ENCODE measurements around the gene DNAL1. TPM values are rescaled to one million over a fixed set of nuclear protein-coding genes. Genes with fewer than 3 reads are reported as not detected.

The DNAL1 gene
- total and polyA plus RNA-seq, 2 of the 13 experiments (the other 11 are each of a cell fraction or from before 2014, with no cell fraction given): 1.4 to 13.3 TPM

DNA sequence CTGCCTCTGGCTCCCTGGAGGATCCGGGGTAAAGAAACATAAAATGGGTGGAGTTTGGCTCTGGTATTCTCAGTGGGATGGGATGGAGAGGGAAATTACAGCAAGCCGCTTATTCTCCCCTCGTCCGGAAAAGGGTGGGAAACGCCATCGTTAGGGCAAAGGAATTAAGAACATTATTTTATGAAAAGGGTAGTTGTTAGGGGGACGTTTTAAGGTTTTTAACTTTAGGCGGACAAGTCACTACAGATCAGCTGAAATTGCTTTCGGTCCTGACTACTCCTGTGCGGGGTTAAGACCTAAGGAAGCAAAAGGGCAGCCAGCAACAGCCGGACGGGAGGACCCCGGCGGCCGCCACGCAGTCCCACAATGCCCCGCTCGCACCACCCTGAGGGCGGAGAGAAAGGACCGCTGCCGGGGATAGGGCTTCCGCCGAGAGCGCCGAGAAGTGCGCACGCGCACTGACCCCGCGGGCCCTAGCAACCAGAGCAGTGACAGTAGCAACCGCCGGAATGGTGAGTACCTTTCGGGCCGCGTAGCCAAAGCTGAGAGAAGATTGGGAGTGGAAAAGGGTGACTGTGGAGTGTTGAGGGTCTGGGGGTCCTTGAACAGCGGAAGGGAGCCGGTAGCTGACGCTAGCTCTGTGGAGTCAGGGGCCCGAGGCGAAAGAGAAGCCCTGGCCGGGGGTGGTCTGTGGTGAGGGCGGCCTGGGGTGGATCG is at the start of gene DNAL1 (continued):
- no peak for TF ChIP-seq ESRRA (CRISPR knock-in tag; IDR thresholded peaks at IDR 0.05; ENCODE audit: low read depth)
- no peak for TF ChIP-seq HNF4A (CRISPR knock-in tag; IDR thresholded peaks at IDR 0.05)
- peak; percentile 78 for TF ChIP-seq MEF2D (CRISPR knock-in tag; IDR thresholded peaks at IDR 0.05)
- no peak for TF ChIP-seq SP140L (CRISPR knock-in tag; IDR thresholded peaks at IDR 0.05; ENCODE audit: borderline replicate concordance)
- 0 out of 2 replicates have a peak, but pooled peaks have one; percentile 16 for TF ChIP-seq ATF1 (CRISPR knock-in tag; IDR thresholded peaks at IDR 0.05)
- no peak for TF ChIP-seq SP2 (CRISPR knock-in tag; IDR thresholded peaks at IDR 0.05)
- TF ChIP-seq TAF1 (CRISPR knock-in tag; IDR thresholded peaks at IDR 0.05): peak; percentile 75
- TF ChIP-seq, protein P1, sequence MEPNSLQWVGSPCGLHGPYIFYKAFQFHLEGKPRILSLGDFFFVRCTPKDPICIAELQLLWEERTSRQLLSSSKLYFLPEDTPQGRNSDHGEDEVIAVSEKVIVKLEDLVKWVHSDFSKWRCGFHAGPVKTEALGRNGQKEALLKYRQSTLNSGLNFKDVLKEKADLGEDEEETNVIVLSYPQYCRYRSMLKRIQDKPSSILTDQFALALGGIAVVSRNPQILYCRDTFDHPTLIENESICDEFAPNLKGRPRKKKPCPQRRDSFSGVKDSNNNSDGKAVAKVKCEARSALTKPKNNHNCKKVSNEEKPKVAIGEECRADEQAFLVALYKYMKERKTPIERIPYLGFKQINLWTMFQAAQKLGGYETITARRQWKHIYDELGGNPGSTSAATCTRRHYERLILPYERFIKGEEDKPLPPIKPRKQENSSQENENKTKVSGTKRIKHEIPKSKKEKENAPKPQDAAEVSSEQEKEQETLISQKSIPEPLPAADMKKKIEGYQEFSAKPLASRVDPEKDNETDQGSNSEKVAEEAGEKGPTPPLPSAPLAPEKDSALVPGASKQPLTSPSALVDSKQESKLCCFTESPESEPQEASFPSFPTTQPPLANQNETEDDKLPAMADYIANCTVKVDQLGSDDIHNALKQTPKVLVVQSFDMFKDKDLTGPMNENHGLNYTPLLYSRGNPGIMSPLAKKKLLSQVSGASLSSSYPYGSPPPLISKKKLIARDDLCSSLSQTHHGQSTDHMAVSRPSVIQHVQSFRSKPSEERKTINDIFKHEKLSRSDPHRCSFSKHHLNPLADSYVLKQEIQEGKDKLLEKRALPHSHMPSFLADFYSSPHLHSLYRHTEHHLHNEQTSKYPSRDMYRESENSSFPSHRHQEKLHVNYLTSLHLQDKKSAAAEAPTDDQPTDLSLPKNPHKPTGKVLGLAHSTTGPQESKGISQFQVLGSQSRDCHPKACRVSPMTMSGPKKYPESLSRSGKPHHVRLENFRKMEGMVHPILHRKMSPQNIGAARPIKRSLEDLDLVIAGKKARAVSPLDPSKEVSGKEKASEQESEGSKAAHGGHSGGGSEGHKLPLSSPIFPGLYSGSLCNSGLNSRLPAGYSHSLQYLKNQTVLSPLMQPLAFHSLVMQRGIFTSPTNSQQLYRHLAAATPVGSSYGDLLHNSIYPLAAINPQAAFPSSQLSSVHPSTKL (CRISPR knock-in tag; IDR thresholded peaks at IDR 0.05): peak; percentile 22; the same call in 1 of the 2 replicates
- TF ChIP-seq, protein P2, sequence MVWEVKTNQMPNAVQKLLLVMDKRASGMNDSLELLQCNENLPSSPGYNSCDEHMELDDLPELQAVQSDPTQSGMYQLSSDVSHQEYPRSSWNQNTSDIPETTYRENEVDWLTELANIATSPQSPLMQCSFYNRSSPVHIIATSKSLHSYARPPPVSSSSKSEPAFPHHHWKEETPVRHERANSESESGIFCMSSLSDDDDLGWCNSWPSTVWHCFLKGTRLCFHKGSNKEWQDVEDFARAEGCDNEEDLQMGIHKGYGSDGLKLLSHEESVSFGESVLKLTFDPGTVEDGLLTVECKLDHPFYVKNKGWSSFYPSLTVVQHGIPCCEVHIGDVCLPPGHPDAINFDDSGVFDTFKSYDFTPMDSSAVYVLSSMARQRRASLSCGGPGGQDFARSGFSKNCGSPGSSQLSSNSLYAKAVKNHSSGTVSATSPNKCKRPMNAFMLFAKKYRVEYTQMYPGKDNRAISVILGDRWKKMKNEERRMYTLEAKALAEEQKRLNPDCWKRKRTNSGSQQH (CRISPR knock-in tag; IDR thresholded peaks at IDR 0.05; ENCODE audit: low read depth): 0 out of 2 replicates have a peak, but pooled peaks have one; percentile 61
- TF ChIP-seq, protein P3, sequence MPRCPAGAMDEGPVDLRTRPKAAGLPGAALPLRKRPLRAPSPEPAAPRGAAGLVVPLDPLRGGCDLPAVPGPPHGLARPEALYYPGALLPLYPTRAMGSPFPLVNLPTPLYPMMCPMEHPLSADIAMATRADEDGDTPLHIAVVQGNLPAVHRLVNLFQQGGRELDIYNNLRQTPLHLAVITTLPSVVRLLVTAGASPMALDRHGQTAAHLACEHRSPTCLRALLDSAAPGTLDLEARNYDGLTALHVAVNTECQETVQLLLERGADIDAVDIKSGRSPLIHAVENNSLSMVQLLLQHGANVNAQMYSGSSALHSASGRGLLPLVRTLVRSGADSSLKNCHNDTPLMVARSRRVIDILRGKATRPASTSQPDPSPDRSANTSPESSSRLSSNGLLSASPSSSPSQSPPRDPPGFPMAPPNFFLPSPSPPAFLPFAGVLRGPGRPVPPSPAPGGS (CRISPR knock-in tag; IDR thresholded peaks at IDR 0.05): 0 out of 2 replicates have a peak, but pooled peaks have one; percentile 57
- TF ChIP-seq, protein P4, sequence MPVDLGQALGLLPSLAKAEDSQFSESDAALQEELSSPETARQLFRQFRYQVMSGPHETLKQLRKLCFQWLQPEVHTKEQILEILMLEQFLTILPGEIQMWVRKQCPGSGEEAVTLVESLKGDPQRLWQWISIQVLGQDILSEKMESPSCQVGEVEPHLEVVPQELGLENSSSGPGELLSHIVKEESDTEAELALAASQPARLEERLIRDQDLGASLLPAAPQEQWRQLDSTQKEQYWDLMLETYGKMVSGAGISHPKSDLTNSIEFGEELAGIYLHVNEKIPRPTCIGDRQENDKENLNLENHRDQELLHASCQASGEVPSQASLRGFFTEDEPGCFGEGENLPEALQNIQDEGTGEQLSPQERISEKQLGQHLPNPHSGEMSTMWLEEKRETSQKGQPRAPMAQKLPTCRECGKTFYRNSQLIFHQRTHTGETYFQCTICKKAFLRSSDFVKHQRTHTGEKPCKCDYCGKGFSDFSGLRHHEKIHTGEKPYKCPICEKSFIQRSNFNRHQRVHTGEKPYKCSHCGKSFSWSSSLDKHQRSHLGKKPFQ (CRISPR knock-in tag; IDR thresholded peaks at IDR 0.05; ENCODE audit: insufficient replicate concordance): no peak
- TF ChIP-seq ZNF44 (CRISPR knock-in tag; IDR thresholded peaks at IDR 0.05): peak; percentile 34; the same call in 1 of the 2 replicates
- TF ChIP-seq GATA4 (IDR thresholded peaks at IDR 0.05; ENCODE audit: borderline replicate concordance, low read depth): no peak; the same call in 1 of the 2 replicates
- TF ChIP-seq E2F5 (CRISPR knock-in tag; conservative IDR thresholded peaks at IDR 0.05): no peak
- no peak for TF ChIP-seq ZNF451 (CRISPR knock-in tag; IDR thresholded peaks at IDR 0.05)
- no peak for TF ChIP-seq ZNF205 (CRISPR knock-in tag; IDR thresholded peaks at IDR 0.05)
- no peak for TF ChIP-seq ZNF577 (CRISPR knock-in tag; IDR thresholded peaks at IDR 0.05; ENCODE audit: borderline replicate concordance, low read depth)
- TF ChIP-seq ISX (CRISPR knock-in tag; conservative IDR thresholded peaks at IDR 0.05): no peak

Measured in HepG2 (cell line).